ENCODE results near the gene NALF2. TPM values are rescaled to one million over a fixed set of nuclear protein-coding genes. Genes with fewer than 3 reads are reported as not detected.

NALF2 gene
- total RNA-seq, 1 experiment from 2014 or later: 9.7 TPM

DNA sequence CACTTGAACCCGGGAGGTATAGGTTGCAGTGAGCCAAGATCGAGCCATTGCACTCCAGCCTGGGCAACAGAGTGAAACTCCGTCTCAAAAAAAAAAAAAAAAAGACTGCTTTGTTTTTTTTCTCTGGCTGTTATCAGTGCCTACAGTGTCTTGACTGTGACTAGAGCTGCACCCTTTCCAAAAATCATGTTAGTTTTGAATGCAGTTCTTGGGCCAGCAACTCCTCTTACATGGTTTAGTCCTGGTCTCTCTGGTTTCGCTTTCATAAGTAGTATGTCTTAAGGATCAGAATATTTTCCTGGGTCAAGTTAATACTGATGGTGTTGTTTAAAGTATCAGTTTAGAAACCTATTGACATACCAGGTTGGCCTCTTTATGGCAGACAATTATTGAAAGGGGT, 34.2 kb upstream of the NALF2 start:
- Mint-ChIP-seq H3K27me3 (ENCODE audit: low read depth) (peaks cover 2% of the 10 kb centered on the region), H3K36me3 (ENCODE audit: insufficient read depth in 1 of 3, low read depth in 3 of 3) (peaks cover 0 to 3% (median 1%) of the 10 kb centered on the region in 3 experiments; a peak in 2 of 7 replicates), H3K9me3 (peaks cover 60 to 67% of the 10 kb centered on the region in 2 experiments), H3K27ac (no peak overlapping the region), H3K4me1 (no peaks in the 10 kb centered on the region), H3K4me3 (no peak overlapping the region)
- no peak overlapping the region for H3K4me2 ChIP-seq (ENCODE audit: insufficient read depth, insufficient read length, low read length)
- no peaks in the 10 kb centered on the region for H3K4me1 ChIP-seq (ENCODE audit: insufficient read depth, low read length)
- no peak overlapping the region for H3K23ac ChIP-seq (ENCODE audit: insufficient read length, low read depth, low read length)
- no peak overlapping the region for H2BK120ac ChIP-seq (ENCODE audit: low read depth, low read length, poor library complexity, severe bottlenecking)
- TF ChIP-seq, protein P1, sequence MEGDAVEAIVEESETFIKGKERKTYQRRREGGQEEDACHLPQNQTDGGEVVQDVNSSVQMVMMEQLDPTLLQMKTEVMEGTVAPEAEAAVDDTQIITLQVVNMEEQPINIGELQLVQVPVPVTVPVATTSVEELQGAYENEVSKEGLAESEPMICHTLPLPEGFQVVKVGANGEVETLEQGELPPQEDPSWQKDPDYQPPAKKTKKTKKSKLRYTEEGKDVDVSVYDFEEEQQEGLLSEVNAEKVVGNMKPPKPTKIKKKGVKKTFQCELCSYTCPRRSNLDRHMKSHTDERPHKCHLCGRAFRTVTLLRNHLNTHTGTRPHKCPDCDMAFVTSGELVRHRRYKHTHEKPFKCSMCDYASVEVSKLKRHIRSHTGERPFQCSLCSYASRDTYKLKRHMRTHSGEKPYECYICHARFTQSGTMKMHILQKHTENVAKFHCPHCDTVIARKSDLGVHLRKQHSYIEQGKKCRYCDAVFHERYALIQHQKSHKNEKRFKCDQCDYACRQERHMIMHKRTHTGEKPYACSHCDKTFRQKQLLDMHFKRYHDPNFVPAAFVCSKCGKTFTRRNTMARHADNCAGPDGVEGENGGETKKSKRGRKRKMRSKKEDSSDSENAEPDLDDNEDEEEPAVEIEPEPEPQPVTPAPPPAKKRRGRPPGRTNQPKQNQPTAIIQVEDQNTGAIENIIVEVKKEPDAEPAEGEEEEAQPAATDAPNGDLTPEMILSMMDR (conservative IDR thresholded peaks at IDR 0.05): no peak
- H3K56ac ChIP-seq (ENCODE audit: insufficient read length, low read depth, low read length): no peak overlapping the region
- no peak overlapping the region for H2AK5ac ChIP-seq (ENCODE audit: insufficient read length, low read length)
- H3K9ac ChIP-seq (ENCODE audit: extremely low read depth, insufficient read length, low read length): no peak overlapping the region
- H3K27ac ChIP-seq (ENCODE audit: insufficient read length, low read depth, low read length): no peak overlapping the region
- no CpG with 5 or more reads among the region's 4 CpGs for WGBS (ENCODE audit: extremely low coverage, insufficient read length, low lambda C conversion rate)
- no peak overlapping the region for H2BK15ac ChIP-seq (ENCODE audit: low read depth, low read length)
- H3K18ac ChIP-seq (ENCODE audit: insufficient read length, low read depth, low read length): no peak overlapping the region
- no peaks in the 10 kb centered on the region for H3K27me3 ChIP-seq (ENCODE audit: insufficient read depth, low read length)
- H3K79me2 ChIP-seq (ENCODE audit: insufficient read depth, low read length): no peaks in the 10 kb centered on the region
- H4K91ac ChIP-seq (ENCODE audit: insufficient read length, low read depth, low read length): no peak overlapping the region
- H2AFZ ChIP-seq (ENCODE audit: low read length): no peak overlapping the region
- no peaks in the 10 kb centered on the region for H3K79me1 ChIP-seq (ENCODE audit: insufficient read depth, low read depth, low read length, poor library complexity, severe bottlenecking)
- H2BK5ac ChIP-seq (ENCODE audit: insufficient read length, low read length): no peak overlapping the region
- no peak overlapping the region for H3K4ac ChIP-seq (ENCODE audit: low read depth, low read length)
- H4K20me1 ChIP-seq (ENCODE audit: control insufficient read depth, insufficient read depth, insufficient read length): no peaks in the 10 kb centered on the region
- no peak overlapping the region for H2BK12ac ChIP-seq (ENCODE audit: insufficient read length, low read depth, low read length)
- H2BK20ac ChIP-seq (ENCODE audit: low read depth, low read length, poor library complexity, severe bottlenecking): no peak overlapping the region
- no peak for DNase-seq
- no peak overlapping the region for H4K8ac ChIP-seq (replicated peaks; ENCODE audit: insufficient read length, low read depth, low read length)
- H3K23me2 ChIP-seq (ENCODE audit: insufficient read length, low read depth, low read length, poor library complexity, severe bottlenecking): no peaks in the 10 kb centered on the region
- H3T11ph ChIP-seq (ENCODE audit: low read length): no peak overlapping the region
- H3K9me3 ChIP-seq (ENCODE audit: control insufficient read depth, low read depth, low read length): peaks cover 20% of the 10 kb centered on the region
- no peak overlapping the region for H3K14ac ChIP-seq (ENCODE audit: insufficient read depth, low read length)
- no peak overlapping the region for H4K5ac ChIP-seq (ENCODE audit: insufficient read length, low read depth, low read length)

All from H9 (cell line).